ACC112 (cell line): Measurements from ENCODE around the gene KRT15.

Experiments used
- H2AFZ ChIP-seq: fragments of 200-600 bp; sonication (generic); one replicate; pipeline ENCODE4 v1.6.0; 2017; ENCODE audit warnings: antibody characterized with exemption, low read length; ENCODE audit not compliant: unreplicated experiment
- H3K27ac ChIP-seq: fragments of 200-600 bp; sonication (generic); 2 replicates; pipeline ENCODE4 v1.5.1; 2014; ENCODE audit warnings: low read depth, mild to moderate bottlenecking, antibody characterized with exemption, low read length, moderate library complexity
- H3K27me3 ChIP-seq: fragments of 200-600 bp; sonication (generic); 2 replicates; pipeline ENCODE4 v1.6.1; 2014; ENCODE audit warnings: mild to moderate bottlenecking, antibody characterized with exemption, low read length, moderate library complexity, mixed read lengths; ENCODE audit not compliant: insufficient read depth
- H3K36me3 ChIP-seq: fragments of 200-600 bp; sonication (generic); 2 replicates; pipeline ENCODE4 v1.6.1; 2016; ENCODE audit warnings: mild to moderate bottlenecking, antibody characterized with exemption, low read length, moderate library complexity, mixed read lengths; ENCODE audit not compliant: insufficient read depth
- H3K4me1 ChIP-seq: fragments of 200-600 bp; sonication (generic); one replicate; pipeline ENCODE4 v1.6.1; 2016; ENCODE audit warnings: low read length, mixed read lengths; ENCODE audit not compliant: insufficient read depth, unreplicated experiment, control insufficient read depth
- H3K4me3 ChIP-seq: fragments of 200-600 bp; sonication (generic); 2 replicates; pipeline ENCODE4 v1.5.1; 2014; ENCODE audit warnings: mild to moderate bottlenecking, low read depth, low read length
- H3K79me2 ChIP-seq: fragments of 200-600 bp; sonication (generic); one replicate; pipeline ENCODE4 v1.6.0; 2016; ENCODE audit warnings: low read length; ENCODE audit not compliant: control insufficient read depth, unreplicated experiment, insufficient read depth

Gene KRT15

GRCh38 chr17:41480136-41480535 is 38.6 kb downstream of the KRT15 start:
- H3K4me1 ChIP-seq, result no peaks in the 10 kb centered on the region
- H3K27ac ChIP-seq, result no peak overlapping the region
- no peak overlapping the region for H2AFZ ChIP-seq
- H3K79me2 ChIP-seq, result no peaks in the 10 kb centered on the region
- H3K36me3 ChIP-seq, result no peaks in the 10 kb centered on the region
- no peak overlapping the region for H3K4me3 ChIP-seq
- no peaks in the 10 kb centered on the region for H3K27me3 ChIP-seq

GRCh38 chr17:41478237-41478636 is 40.5 kb downstream of the KRT15 start:
- H3K79me2 ChIP-seq, result no peaks in the 10 kb centered on the region

GRCh38 chr17:41476866-41477815 is 41.5 kb downstream of the KRT15 start:
- Histone ChIP-seq H3K27ac (no peak overlapping the region), H3K36me3 (no peaks in the 10 kb centered on the region), H3K4me1 (no peaks in the 10 kb centered on the region), H3K79me2 (no peaks in the 10 kb centered on the region), H3K4me3 (no peak overlapping the region), H2AFZ (no peak overlapping the region), H3K27me3 (no peaks in the 10 kb centered on the region)

More at GRCh38 chr17:41478237-41478636, 40.5 kb downstream of the KRT15 start:
- Histone ChIP-seq H3K27me3 (no peaks in the 10 kb centered on the region), H3K27ac (no peak overlapping the region), H3K36me3 (no peaks in the 10 kb centered on the region), H3K4me3 (no peak overlapping the region), H2AFZ (no peak overlapping the region), H3K4me1 (no peaks in the 10 kb centered on the region)

- Histone ChIP-seq H3K27ac (no peak overlapping the region), H3K27me3 (no peaks in the 10 kb centered on the region), H2AFZ (no peak overlapping the region), H3K36me3 (no peaks in the 10 kb centered on the region), H3K79me2 (no peaks in the 10 kb centered on the region), H3K4me1 (no peaks in the 10 kb centered on the region), H3K4me3 (no peak overlapping the region)
Measured at GRCh38 chr17:41475421-41475820, 43.3 kb downstream of the KRT15 start.

GRCh38 chr17:41474863-41475262 is 43.8 kb downstream of the KRT15 start:
- Histone ChIP-seq H3K4me3 (no peak overlapping the region), H3K4me1 (no peaks in the 10 kb centered on the region), H3K79me2 (no peaks in the 10 kb centered on the region), H2AFZ (no peak overlapping the region), H3K27ac (no peak overlapping the region), H3K36me3 (no peaks in the 10 kb centered on the region), H3K27me3 (no peaks in the 10 kb centered on the region)

GRCh38 chr17:41468346-41468745 is 50.3 kb downstream of the KRT15 start:
- Histone ChIP-seq H3K79me2 (no peaks in the 10 kb centered on the region), H2AFZ (no peak overlapping the region), H3K27ac (no peak overlapping the region), H3K4me3 (no peak overlapping the region), H3K27me3 (no peaks in the 10 kb centered on the region), H3K4me1 (peaks cover 13% of the 10 kb centered on the region), H3K36me3 (no peaks in the 10 kb centered on the region)

- Histone ChIP-seq H2AFZ (no peak overlapping the region), H3K4me3 (no peak overlapping the region), H3K36me3 (no peaks in the 10 kb centered on the region), H3K4me1 (peaks cover 13% of the 10 kb centered on the region), H3K27me3 (no peaks in the 10 kb centered on the region), H3K27ac (no peak overlapping the region), H3K79me2 (no peaks in the 10 kb centered on the region)
Measured at GRCh38 chr17:41467561-41467960, 51.1 kb downstream of the KRT15 start.

- Histone ChIP-seq H2AFZ (no peak within 1 kb of the TSS), H3K79me2 (no peaks in the 10 kb centered on the region), H3K27ac (no peak within 1 kb of the TSS), H3K36me3 (no peaks in the 10 kb centered on the region), H3K27me3 (no peaks in the 10 kb centered on the region), H3K4me3 (no peak within 1 kb of the TSS), H3K4me1 (peaks cover 13% of the 10 kb centered on the region)
Measured at GRCh38 chr17:41466988-41467387, 51.7 kb downstream of the KRT15 start, which contains the start of gene KRT32. KRT32 (minus strand) TSS chr17:41467386; CDS start chr17:41467325, 61 bp downstream.

GRCh38 chr17:41464682-41465081 is 54.0 kb downstream of the KRT15 start:
- H3K27me3 ChIP-seq, result no peaks in the 10 kb centered on the region
- H3K4me1 ChIP-seq, result peaks cover 13% of the 10 kb centered on the region
- H3K79me2 ChIP-seq, result no peaks in the 10 kb centered on the region
- 0 out of 2 replicates have a peak overlapping the region, but pooled peaks have one; percentile 13 for H3K27ac ChIP-seq
- no peak overlapping the region for H3K4me3 ChIP-seq
- H3K36me3 ChIP-seq, result no peaks in the 10 kb centered on the region
- no peak overlapping the region for H2AFZ ChIP-seq

- Histone ChIP-seq H2AFZ (no peak overlapping the region), H3K4me1 (peaks cover 13% of the 10 kb centered on the region), H3K27me3 (no peaks in the 10 kb centered on the region), H3K4me3 (no peak overlapping the region), H3K36me3 (no peaks in the 10 kb centered on the region), H3K27ac (0 out of 2 replicates have a peak overlapping the region, but pooled peaks have one; percentile 13), H3K79me2 (no peaks in the 10 kb centered on the region)
Measured at GRCh38 chr17:41464173-41464572, 54.5 kb downstream of the KRT15 start.

- H3K79me2 ChIP-seq, result no peaks in the 10 kb centered on the region
- peaks cover 13% of the 10 kb centered on the region for H3K4me1 ChIP-seq
- no peaks in the 10 kb centered on the region for H3K36me3 ChIP-seq
- H2AFZ ChIP-seq, result no peak overlapping the region
- H3K27me3 ChIP-seq, result no peaks in the 10 kb centered on the region
- H3K4me3 ChIP-seq, result no peak overlapping the region
- H3K27ac ChIP-seq, result no peak overlapping the region
Measured at GRCh38 chr17:41463746-41464145, 54.9 kb downstream of the KRT15 start.
